ENCODE measurements around the gene CTSZ. TPM values are rescaled to one million over a fixed set of nuclear protein-coding genes. Genes with fewer than 3 reads are reported as not detected.
A peak's percentile ranks its signal among the peaks of the same experiment; 100 is the strongest.

Gene CTSZ
- total RNA-seq, 1 donor from 2014 or later, result 17.2 TPM

- Mint-ChIP-seq H3K4me1 (ENCODE audit: unreplicated experiment) (peaks cover 24% of the 10 kb centered on the region), H3K4me3 (ENCODE audit: unreplicated experiment) (no peak overlapping the region), H3K9me3 (ENCODE audit: unreplicated experiment) (no peaks in the 10 kb centered on the region), H3K27me3 (ENCODE audit: unreplicated experiment) (no peaks in the 10 kb centered on the region), H3K27ac (ENCODE audit: unreplicated experiment) (no peak overlapping the region), H3K36me3 (ENCODE audit: unreplicated experiment) (peaks cover 30% of the 10 kb centered on the region)
- peak; percentile 66 for DNase-seq (ENCODE audit: extremely low spot score, unreplicated experiment)
- TF ChIP-seq, protein P1, sequence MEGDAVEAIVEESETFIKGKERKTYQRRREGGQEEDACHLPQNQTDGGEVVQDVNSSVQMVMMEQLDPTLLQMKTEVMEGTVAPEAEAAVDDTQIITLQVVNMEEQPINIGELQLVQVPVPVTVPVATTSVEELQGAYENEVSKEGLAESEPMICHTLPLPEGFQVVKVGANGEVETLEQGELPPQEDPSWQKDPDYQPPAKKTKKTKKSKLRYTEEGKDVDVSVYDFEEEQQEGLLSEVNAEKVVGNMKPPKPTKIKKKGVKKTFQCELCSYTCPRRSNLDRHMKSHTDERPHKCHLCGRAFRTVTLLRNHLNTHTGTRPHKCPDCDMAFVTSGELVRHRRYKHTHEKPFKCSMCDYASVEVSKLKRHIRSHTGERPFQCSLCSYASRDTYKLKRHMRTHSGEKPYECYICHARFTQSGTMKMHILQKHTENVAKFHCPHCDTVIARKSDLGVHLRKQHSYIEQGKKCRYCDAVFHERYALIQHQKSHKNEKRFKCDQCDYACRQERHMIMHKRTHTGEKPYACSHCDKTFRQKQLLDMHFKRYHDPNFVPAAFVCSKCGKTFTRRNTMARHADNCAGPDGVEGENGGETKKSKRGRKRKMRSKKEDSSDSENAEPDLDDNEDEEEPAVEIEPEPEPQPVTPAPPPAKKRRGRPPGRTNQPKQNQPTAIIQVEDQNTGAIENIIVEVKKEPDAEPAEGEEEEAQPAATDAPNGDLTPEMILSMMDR (IDR thresholded peaks at IDR 0.05), result no peak
Measured at GRCh38 chr20:59022754-59023153, 15.7 kb upstream of the CTSZ start.

DNA sequence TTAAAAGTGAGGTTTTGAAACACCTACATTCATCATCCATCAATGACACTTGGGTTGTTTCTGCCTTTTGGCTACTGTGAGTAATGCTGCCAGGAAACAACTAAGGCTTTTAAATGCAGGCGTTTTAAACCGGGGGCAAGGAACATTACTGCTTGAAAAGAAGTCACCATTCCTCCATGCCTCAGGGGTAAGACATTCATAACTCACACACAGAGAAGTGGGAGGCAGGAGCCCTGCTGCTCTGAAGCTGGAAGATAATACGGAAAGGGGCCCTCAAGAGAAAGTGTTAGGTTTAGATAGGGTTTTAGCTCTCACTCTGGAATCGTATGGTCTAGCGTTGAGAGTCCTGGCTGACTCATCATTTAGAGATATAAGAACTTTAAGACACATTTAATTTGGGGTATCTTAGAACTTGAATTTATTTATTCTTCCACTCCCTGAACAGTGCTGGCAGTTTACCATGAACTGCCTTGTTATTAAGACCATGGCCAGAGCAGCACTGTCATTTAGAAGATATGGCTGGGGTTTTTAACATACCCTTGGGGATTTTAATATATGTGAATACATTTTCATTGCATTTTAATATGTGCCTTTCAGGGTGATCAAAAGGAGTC lies 14.0 kb upstream of the CTSZ start:
- peaks cover 19% of the 10 kb centered on the region for H3K36me3 Mint-ChIP-seq (ENCODE audit: unreplicated experiment)
- TF ChIP-seq, protein P1 (IDR thresholded peaks at IDR 0.05), result no peak
- DNase-seq (ENCODE audit: extremely low spot score, unreplicated experiment), result peak; percentile 36
- no peaks in the 10 kb centered on the region for H3K9me3 Mint-ChIP-seq (ENCODE audit: unreplicated experiment)
- peaks cover 20% of the 10 kb centered on the region for H3K4me1 Mint-ChIP-seq (ENCODE audit: unreplicated experiment)
- H3K4me3 Mint-ChIP-seq (ENCODE audit: unreplicated experiment), result no peak overlapping the region
- H3K27ac Mint-ChIP-seq (ENCODE audit: unreplicated experiment), result peak overlapping the region; percentile 71
- H3K27me3 Mint-ChIP-seq (ENCODE audit: unreplicated experiment), result no peaks in the 10 kb centered on the region

- Mint-ChIP-seq H3K27me3 (ENCODE audit: unreplicated experiment) (no peaks in the 10 kb centered on the region), H3K4me1 (ENCODE audit: unreplicated experiment) (peaks cover 27% of the 10 kb centered on the region), H3K9me3 (ENCODE audit: unreplicated experiment) (no peaks in the 10 kb centered on the region), H3K27ac (ENCODE audit: unreplicated experiment) (no peak within 1 kb of the TSS), H3K36me3 (ENCODE audit: unreplicated experiment) (peaks cover 14% of the 10 kb centered on the region), H3K4me3 (ENCODE audit: unreplicated experiment) (no peak within 1 kb of the TSS)
- peak; percentile 69 for DNase-seq (ENCODE audit: extremely low spot score, unreplicated experiment)
- TF ChIP-seq, protein P1 (IDR thresholded peaks at IDR 0.05), result no peak
Measured at GRCh38 chr20:59019217-59019616, 12.2 kb upstream of the CTSZ start, which contains the start of gene TUBB1. TSS of gene TUBB1 (plus strand) at chr20:59019429. CDS start at chr20:59019523, 94 bp downstream.

GRCh38 chr20:59018817-59019216 lies 11.8 kb upstream of the CTSZ start:
- Mint-ChIP-seq H3K36me3 (ENCODE audit: unreplicated experiment) (peaks cover 11% of the 10 kb centered on the region), H3K27me3 (ENCODE audit: unreplicated experiment) (no peaks in the 10 kb centered on the region), H3K4me1 (ENCODE audit: unreplicated experiment) (peaks cover 31% of the 10 kb centered on the region), H3K27ac (ENCODE audit: unreplicated experiment) (no peak overlapping the region), H3K4me3 (ENCODE audit: unreplicated experiment) (no peak overlapping the region), H3K9me3 (ENCODE audit: unreplicated experiment) (no peaks in the 10 kb centered on the region)
- peak; percentile 73 for DNase-seq (ENCODE audit: extremely low spot score, unreplicated experiment)
- TF ChIP-seq, protein P1 (IDR thresholded peaks at IDR 0.05), result no peak

DNA sequence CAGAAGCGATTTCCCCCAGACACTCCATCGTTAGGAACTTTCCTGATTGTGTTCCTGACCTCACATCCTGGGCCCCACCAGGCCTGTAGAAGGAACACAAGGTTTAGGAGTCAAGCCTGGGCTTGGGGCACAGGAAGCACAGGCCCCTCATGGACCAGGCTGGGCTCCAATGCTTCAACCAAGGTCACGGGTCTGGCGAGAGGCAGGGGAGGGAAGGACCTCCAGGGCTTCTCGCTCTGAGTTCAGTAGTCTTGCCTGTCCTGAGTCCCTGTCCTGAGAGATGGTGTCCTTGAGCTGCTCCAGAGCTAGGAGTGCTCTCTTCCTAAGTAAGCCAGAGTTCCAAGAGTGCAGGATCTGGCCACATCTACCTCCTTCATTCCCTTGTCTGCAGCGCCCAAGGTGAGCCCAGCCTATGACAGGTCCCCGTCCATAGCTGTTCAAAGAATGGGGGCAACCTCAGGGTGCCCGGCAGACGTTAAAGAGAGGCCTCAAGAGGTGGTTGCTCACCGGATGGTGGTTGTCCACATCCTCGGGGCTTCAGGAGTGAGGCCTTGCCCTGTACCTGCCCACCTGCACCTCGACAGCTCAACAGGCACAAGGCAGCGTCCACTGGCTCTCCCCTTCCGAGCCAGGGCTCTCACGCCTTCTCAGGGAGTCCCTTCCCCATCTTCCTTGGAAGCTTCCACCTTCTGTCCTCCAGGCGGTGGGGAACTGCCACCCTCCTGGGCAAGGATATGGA lies 10.6 kb upstream of the CTSZ start:
- TF ChIP-seq, protein P1 (IDR thresholded peaks at IDR 0.05), result no peak
- Mint-ChIP-seq H3K4me3 (ENCODE audit: unreplicated experiment) (no peak overlapping the region), H3K27me3 (ENCODE audit: unreplicated experiment) (no peaks in the 10 kb centered on the region), H3K4me1 (ENCODE audit: unreplicated experiment) (peaks cover 36% of the 10 kb centered on the region), H3K36me3 (ENCODE audit: unreplicated experiment) (peaks cover 1% of the 10 kb centered on the region), H3K9me3 (ENCODE audit: unreplicated experiment) (no peaks in the 10 kb centered on the region), H3K27ac (ENCODE audit: unreplicated experiment) (no peak overlapping the region)
- DNase-seq (ENCODE audit: extremely low spot score, unreplicated experiment), result peak; percentile 71
